ENCODE data around the gene ACTL7A. TPM values are rescaled to one million over a fixed set of nuclear protein-coding genes. Genes with fewer than 3 reads are reported as not detected.
A peak's percentile ranks its signal among the peaks of the same experiment; 100 is the strongest.
"Not testable (repeated sequence)": the region's sequence is repeated elsewhere in the genome, so short reads cannot be mapped to it uniquely, and the experiment has no call there.

Gene ACTL7A
- total and polyA plus RNA-seq, 4 donors = 0.10 TPM; not detected in 3

DNA sequence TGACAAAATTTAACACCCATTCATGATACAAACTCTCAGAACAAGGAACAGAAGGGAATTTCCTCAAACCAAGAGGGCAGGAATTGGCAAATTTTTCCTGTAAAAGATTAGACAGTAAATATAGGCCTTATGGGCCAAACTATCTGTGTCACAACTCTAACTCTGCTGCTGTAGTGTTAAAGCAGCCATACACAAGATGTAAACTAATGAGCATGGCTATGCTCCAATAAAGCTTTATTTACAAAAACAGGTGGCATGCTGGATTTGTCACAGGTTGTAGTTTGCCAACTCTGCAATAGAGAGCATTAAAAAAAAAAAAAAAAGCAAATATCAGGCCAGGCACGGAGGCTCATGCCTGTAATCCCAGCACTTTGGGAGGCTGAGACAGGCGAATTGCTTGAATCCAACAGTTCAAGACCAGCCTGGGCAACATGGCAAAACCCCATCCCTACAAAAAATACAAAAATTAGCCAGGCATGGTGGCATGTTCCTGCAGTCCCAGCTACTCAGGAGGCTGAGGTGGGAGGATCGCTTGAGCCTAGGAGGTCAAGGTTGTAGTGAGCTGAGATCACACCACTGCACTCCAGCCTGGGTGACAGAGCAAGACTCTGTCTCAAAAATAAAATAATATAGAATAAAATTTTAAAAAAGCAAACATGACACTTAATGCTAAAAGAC lies 24.7 kb downstream of the ACTL7A start:
- H3K27me3 ChIP-seq (ENCODE audit: control insufficient read depth in 4 of 4, insufficient read depth in 4 of 4, low read length in 3 of 4); H3K9me3 ChIP-seq (ENCODE audit: control insufficient read depth in 4 of 4, low read length in 3 of 4); H3K9ac ChIP-seq (ENCODE audit: low read depth in 1 of 2, low read length in 2 of 2); DNase-seq (ENCODE audit: low spot score); H3K4me3 ChIP-seq (ENCODE audit: low read depth in 1 of 3, low read length in 3 of 3): not testable (repeated sequence)
- Histone ChIP-seq H3K4me1 (ENCODE audit: control insufficient read depth in 4 of 4, insufficient read depth in 4 of 4, low read length in 3 of 4) (peaks cover 2 to 18% (median 11%) of the 10 kb centered on the region in 4 donors), H3K27ac (ENCODE audit: low read depth in 1 of 2, low read length in 2 of 2) (peak overlapping the region; percentile 80 to 86), H3K36me3 (ENCODE audit: control insufficient read depth in 4 of 4, insufficient read depth in 3 of 4, low read depth in 1 of 4, low read length in 3 of 4) (peaks cover 5 to 18% (median 13%) of the 10 kb centered on the region in 4 donors)
- TF ChIP-seq FOXA2 (IDR thresholded peaks at IDR 0.05) (peak; percentile 68), FOXA1 (IDR thresholded peaks at IDR 0.05) (peak; percentile 57), HNF4A (conservative IDR thresholded peaks at IDR 0.05) (peak; percentile 22 to 39), JUND (IDR thresholded peaks at IDR 0.05) (peak in 1 of 2 donors; percentile 53), RXRA (IDR thresholded peaks at IDR 0.05) (peak in 1 of 2 donors; percentile 55), SP1 (IDR thresholded peaks at IDR 0.05) (peak; percentile 35), YY1 (IDR thresholded peaks at IDR 0.05) (peak; percentile 13)
- TF ChIP-seq, protein P1, sequence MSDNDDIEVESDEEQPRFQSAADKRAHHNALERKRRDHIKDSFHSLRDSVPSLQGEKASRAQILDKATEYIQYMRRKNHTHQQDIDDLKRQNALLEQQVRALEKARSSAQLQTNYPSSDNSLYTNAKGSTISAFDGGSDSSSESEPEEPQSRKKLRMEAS (IDR thresholded peaks at IDR 0.05) = peak; percentile 63
- WGBS = 59% methylated on average over 3 of the region's 3 CpGs

GRCh38 chr9:108889649-108890067 lies 27.6 kb downstream of the ACTL7A start:
- peak; percentile 80 to 83 for TF ChIP-seq RAD21 (IDR thresholded peaks at IDR 0.05)
- TF ChIP-seq YY1 (IDR thresholded peaks at IDR 0.05) = peak; percentile 13
- TF ChIP-seq, protein P2, sequence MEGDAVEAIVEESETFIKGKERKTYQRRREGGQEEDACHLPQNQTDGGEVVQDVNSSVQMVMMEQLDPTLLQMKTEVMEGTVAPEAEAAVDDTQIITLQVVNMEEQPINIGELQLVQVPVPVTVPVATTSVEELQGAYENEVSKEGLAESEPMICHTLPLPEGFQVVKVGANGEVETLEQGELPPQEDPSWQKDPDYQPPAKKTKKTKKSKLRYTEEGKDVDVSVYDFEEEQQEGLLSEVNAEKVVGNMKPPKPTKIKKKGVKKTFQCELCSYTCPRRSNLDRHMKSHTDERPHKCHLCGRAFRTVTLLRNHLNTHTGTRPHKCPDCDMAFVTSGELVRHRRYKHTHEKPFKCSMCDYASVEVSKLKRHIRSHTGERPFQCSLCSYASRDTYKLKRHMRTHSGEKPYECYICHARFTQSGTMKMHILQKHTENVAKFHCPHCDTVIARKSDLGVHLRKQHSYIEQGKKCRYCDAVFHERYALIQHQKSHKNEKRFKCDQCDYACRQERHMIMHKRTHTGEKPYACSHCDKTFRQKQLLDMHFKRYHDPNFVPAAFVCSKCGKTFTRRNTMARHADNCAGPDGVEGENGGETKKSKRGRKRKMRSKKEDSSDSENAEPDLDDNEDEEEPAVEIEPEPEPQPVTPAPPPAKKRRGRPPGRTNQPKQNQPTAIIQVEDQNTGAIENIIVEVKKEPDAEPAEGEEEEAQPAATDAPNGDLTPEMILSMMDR (IDR thresholded peaks at IDR 0.05; ENCODE audit: low read depth, low read length, missing input control) = peak; percentile 43
- no peak for TF ChIP-seq RXRA (IDR thresholded peaks at IDR 0.05)
- H3K36me3 ChIP-seq (ENCODE audit: control insufficient read depth in 4 of 4, insufficient read depth in 3 of 4, low read depth in 1 of 4, low read length in 3 of 4) = peaks cover 5 to 23% (median 15%) of the 10 kb centered on the region in 4 donors
- no peak overlapping the region for H3K9ac ChIP-seq (ENCODE audit: low read depth in 1 of 2, low read length in 2 of 2)
- H3K4me1 ChIP-seq (ENCODE audit: control insufficient read depth in 4 of 4, insufficient read depth in 4 of 4, low read length in 3 of 4) = peaks cover 5 to 23% (median 14%) of the 10 kb centered on the region in 4 donors
- H3K27ac ChIP-seq (ENCODE audit: low read depth in 1 of 2, low read length in 2 of 2) = no peak overlapping the region
- no peak for DNase-seq (ENCODE audit: low spot score)
- no peaks in the 10 kb centered on the region for H3K9me3 ChIP-seq (ENCODE audit: control insufficient read depth in 4 of 4, low read length in 3 of 4)
- no peak overlapping the region for H3K4me3 ChIP-seq (ENCODE audit: low read depth in 1 of 3, low read length in 3 of 3)
- 78% methylated on average over 4 of the region's 4 CpGs for WGBS
- H3K27me3 ChIP-seq (ENCODE audit: control insufficient read depth in 4 of 4, insufficient read depth in 4 of 4, low read length in 3 of 4) = no peaks in the 10 kb centered on the region

- H3K4me3 ChIP-seq (ENCODE audit: low read depth in 1 of 3, low read length in 3 of 3) = no peak overlapping the region
- H3K27me3 ChIP-seq (ENCODE audit: control insufficient read depth in 4 of 4, insufficient read depth in 4 of 4, low read length in 3 of 4) = no peaks in the 10 kb centered on the region
- peak overlapping the region; percentile 55 to 73 for H3K27ac ChIP-seq (ENCODE audit: low read depth in 1 of 2, low read length in 2 of 2)
- WGBS = 38% methylated on average over 4 of the region's 4 CpGs
- H3K9ac ChIP-seq (ENCODE audit: low read depth in 1 of 2, low read length in 2 of 2) = no peak overlapping the region
- DNase-seq (ENCODE audit: low spot score) = no peak
- H3K36me3 ChIP-seq (ENCODE audit: control insufficient read depth in 4 of 4, insufficient read depth in 3 of 4, low read depth in 1 of 4, low read length in 3 of 4) = peaks cover 5 to 36% (median 26%) of the 10 kb centered on the region in 4 donors
- no peaks in the 10 kb centered on the region for H3K9me3 ChIP-seq (ENCODE audit: control insufficient read depth in 4 of 4, low read length in 3 of 4)
- H3K4me1 ChIP-seq (ENCODE audit: control insufficient read depth in 4 of 4, insufficient read depth in 4 of 4, low read length in 3 of 4) = peaks cover 3 to 28% (median 13%) of the 10 kb centered on the region in 4 donors
- TF ChIP-seq, protein P3, sequence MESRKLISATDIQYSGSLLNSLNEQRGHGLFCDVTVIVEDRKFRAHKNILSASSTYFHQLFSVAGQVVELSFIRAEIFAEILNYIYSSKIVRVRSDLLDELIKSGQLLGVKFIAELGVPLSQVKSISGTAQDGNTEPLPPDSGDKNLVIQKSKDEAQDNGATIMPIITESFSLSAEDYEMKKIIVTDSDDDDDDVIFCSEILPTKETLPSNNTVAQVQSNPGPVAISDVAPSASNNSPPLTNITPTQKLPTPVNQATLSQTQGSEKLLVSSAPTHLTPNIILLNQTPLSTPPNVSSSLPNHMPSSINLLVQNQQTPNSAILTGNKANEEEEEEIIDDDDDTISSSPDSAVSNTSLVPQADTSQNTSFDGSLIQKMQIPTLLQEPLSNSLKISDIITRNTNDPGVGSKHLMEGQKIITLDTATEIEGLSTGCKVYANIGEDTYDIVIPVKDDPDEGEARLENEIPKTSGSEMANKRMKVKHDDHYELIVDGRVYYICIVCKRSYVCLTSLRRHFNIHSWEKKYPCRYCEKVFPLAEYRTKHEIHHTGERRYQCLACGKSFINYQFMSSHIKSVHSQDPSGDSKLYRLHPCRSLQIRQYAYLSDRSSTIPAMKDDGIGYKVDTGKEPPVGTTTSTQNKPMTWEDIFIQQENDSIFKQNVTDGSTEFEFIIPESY (IDR thresholded peaks at IDR 0.05) = peak; percentile 76
- TF ChIP-seq HNF4A (conservative IDR thresholded peaks at IDR 0.05) = peak; percentile 81 to 91
- peak; percentile 77 for TF ChIP-seq FOXA2 (IDR thresholded peaks at IDR 0.05)
- TF ChIP-seq RXRA (IDR thresholded peaks at IDR 0.05) = peak; percentile 81 to 94
- peak in 1 of 2 donors; percentile 43 for TF ChIP-seq GABPA (IDR thresholded peaks at IDR 0.05 in 1 of 2, conservative IDR thresholded peaks at IDR 0.05 in 1 of 2)
- TF ChIP-seq, protein P1 (IDR thresholded peaks at IDR 0.05) = peak; percentile 62
- peak; percentile 45 for TF ChIP-seq HNF4G (IDR thresholded peaks at IDR 0.05)
- peak; percentile 84 for TF ChIP-seq REST (IDR thresholded peaks at IDR 0.05)
- peak in 1 of 2 donors; percentile 82 for TF ChIP-seq JUND (IDR thresholded peaks at IDR 0.05)
- TF ChIP-seq EGR1 (IDR thresholded peaks at IDR 0.05; ENCODE audit: low read depth in 2 of 2) = peak in 1 of 2 donors; percentile 69
- TF ChIP-seq NR2F2 (IDR thresholded peaks at IDR 0.05) = peak; percentile 36
- TF ChIP-seq ATF3 (IDR thresholded peaks at IDR 0.05) = no peak
- TF ChIP-seq YY1 (IDR thresholded peaks at IDR 0.05) = peak; percentile 81
These were observed 32.3 kb downstream of the ACTL7A start for GRCh38 chr9:108894225-108894997.
